Measurements from ENCODE around the gene HMGCR. TPM values are rescaled to one million over a fixed set of nuclear protein-coding genes. Genes with fewer than 3 reads are reported as not detected.

HMGCR gene
- 34.1 and 59.8 TPM in 2 replicates for total RNA-seq

DNA sequence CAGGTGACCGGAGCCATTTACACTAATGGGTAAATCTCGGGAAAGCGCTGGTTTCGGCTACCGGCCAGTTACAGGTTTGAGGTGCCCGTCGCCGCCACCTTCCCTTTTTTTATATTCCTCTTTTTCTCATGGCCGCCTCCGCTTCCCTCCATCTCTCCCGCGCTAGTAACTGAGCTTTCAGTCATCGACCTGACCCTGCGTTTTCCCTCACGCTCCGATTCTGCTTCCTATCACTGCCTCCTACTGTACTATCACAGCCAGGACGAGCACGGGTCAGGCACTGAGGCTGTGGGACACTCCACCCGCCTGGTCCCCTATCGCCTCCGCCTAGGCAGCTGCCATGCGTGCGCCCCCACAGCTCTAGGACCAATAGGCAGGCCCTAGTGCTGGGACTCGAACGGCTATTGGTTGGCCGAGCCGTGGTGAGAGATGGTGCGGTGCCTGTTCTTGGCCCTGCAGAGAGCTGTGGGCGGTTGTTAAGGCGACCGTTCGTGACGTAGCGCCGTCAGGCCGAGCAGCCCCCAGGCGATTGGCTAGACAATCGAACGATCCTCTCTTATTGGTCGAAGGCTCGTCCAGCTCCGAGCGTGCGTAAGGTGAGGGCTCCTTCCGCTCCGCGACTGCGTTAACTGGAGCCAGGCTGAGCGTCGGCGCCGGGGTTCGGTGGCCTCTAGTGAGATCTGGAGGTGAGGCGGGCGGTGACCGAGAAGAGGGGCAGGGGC lies at the start of gene HMGCR:
TSS of gene HMGCR (plus strand) at position 606 of the 722 bp plus-strand sequence. CDS start 5,386 bp downstream, outside the sequence.

Other genes with a start within 250 kb of the HMGCR start
- gene ANKRD31, start 100.3 kb upstream of the HMGCR start, total RNA-seq = under 0.01 TPM in 1 of 2 replicates, not detected in the other
- 9.5 and 11.9 TPM in 2 replicates for gene CERT1, start 174.4 kb downstream of the HMGCR start, total RNA-seq
- 11.6 and 11.9 TPM in 2 replicates for gene POLK, start 174.7 kb downstream of the HMGCR start, total RNA-seq